HCEC 1CT (cell line): Measurements from ENCODE around the gene FAM107B.
"Not testable (repeated sequence)": the region's sequence is repeated elsewhere in the genome, so short reads cannot be mapped to it uniquely, and the experiment has no call there.

Experiments
- DNase-seq: peaks from one replicate; pipeline ENCODE4 v3.0.0-alpha.2; 2017

Gene FAM107B

GRCh38 chr10:14659626-14660196 is 115.0 kb downstream of the FAM107B start:
- DNase-seq: peak; percentile 20

- not testable (repeated sequence) for DNase-seq
Measured at GRCh38 chr10:14659137-14659536, 115.6 kb downstream of the FAM107B start.

- DNase-seq: peak; percentile 84
Measured at GRCh38 chr10:14658331-14659127, 116.2 kb downstream of the FAM107B start.

- DNase-seq: no peak
Measured at GRCh38 chr10:14656052-14656730, 118.5 kb downstream of the FAM107B start.

- no peak for DNase-seq
Measured at GRCh38 chr10:14654821-14655382, 119.8 kb downstream of the FAM107B start.

- peak; percentile 46 for DNase-seq
Measured at GRCh38 chr10:14653271-14654161, 121.2 kb downstream of the FAM107B start.

GRCh38 chr10:14652816-14653215 is 121.9 kb downstream of the FAM107B start:
- no peak for DNase-seq

- no peak for DNase-seq
Measured at GRCh38 chr10:14652067-14652466, 122.6 kb downstream of the FAM107B start.

- no peak for DNase-seq
Measured at GRCh38 chr10:14649739-14650138, 125.0 kb downstream of the FAM107B start.

GRCh38 chr10:14648946-14649345 is 125.8 kb downstream of the FAM107B start:
- no peak for DNase-seq

GRCh38 chr10:14648005-14648765 is 126.5 kb downstream of the FAM107B start:
- DNase-seq: peak; percentile 5

- no peak for DNase-seq
Measured at GRCh38 chr10:14645239-14645960, 129.3 kb downstream of the FAM107B start.

- no peak for DNase-seq
Measured at GRCh38 chr10:14639637-14640036, 135.1 kb downstream of the FAM107B start.

- DNase-seq: no peak
Measured at GRCh38 chr10:14635043-14635710, 139.5 kb downstream of the FAM107B start.

- not testable (repeated sequence) for DNase-seq
Measured at GRCh38 chr10:14634572-14634971, 140.1 kb downstream of the FAM107B start.

- no peak for DNase-seq
Measured at GRCh38 chr10:14625765-14626525, 148.8 kb downstream of the FAM107B start.

GRCh38 chr10:14625192-14625631 is 149.5 kb downstream of the FAM107B start:
- no peak for DNase-seq

GRCh38 chr10:14624600-14624999 is 150.1 kb downstream of the FAM107B start:
- DNase-seq: no peak

- DNase-seq: no peak
Measured at GRCh38 chr10:14623931-14624330, 150.8 kb downstream of the FAM107B start.

GRCh38 chr10:14621037-14621436 is 153.7 kb downstream of the FAM107B start:
- DNase-seq: no peak
